Measurements from ENCODE around the gene SLC38A2.
"Not testable (repeated sequence)": the region's sequence is repeated elsewhere in the genome, so short reads cannot be mapped to it uniquely, and the experiment has no call there.

Gene SLC38A2

GRCh38 chr12:46359667-46360280 is 12.8 kb downstream of the SLC38A2 start:
- DNase-seq: no peak

GRCh38 chr12:46358791-46359666 is 13.5 kb downstream of the SLC38A2 start:
- no peak for DNase-seq

GRCh38 chr12:46358325-46358700 is 14.3 kb downstream of the SLC38A2 start:
- DNase-seq: no peak

- no peak for DNase-seq
Observed at GRCh38 chr12:46357438-46358324, 14.9 kb downstream of the SLC38A2 start.

GRCh38 chr12:46356655-46357437 is 15.7 kb downstream of the SLC38A2 start:
- no peak for DNase-seq

- DNase-seq: no peak
Observed at GRCh38 chr12:46354802-46355199, 17.8 kb downstream of the SLC38A2 start.

GRCh38 chr12:46354111-46354801 is 18.3 kb downstream of the SLC38A2 start:
- no peak for DNase-seq

- DNase-seq: no peak
Observed at GRCh38 chr12:46351886-46352650, 20.5 kb downstream of the SLC38A2 start.

GRCh38 chr12:46351138-46351537 is 21.4 kb downstream of the SLC38A2 start:
- no peak for DNase-seq

- no peak for DNase-seq
Observed at GRCh38 chr12:46349253-46349652, 23.3 kb downstream of the SLC38A2 start.

- no peak for DNase-seq
Observed at GRCh38 chr12:46343118-46343852, 29.3 kb downstream of the SLC38A2 start.

- peak; percentile 55 for DNase-seq
Observed at GRCh38 chr12:46342562-46343033, 30.0 kb downstream of the SLC38A2 start.

GRCh38 chr12:46339051-46339450 is 33.5 kb downstream of the SLC38A2 start:
- no peak for DNase-seq

- no peak for DNase-seq
Observed at GRCh38 chr12:46332260-46332659, 40.3 kb downstream of the SLC38A2 start.

- not testable (repeated sequence) for DNase-seq
Observed at GRCh38 chr12:46325075-46325474, 47.5 kb downstream of the SLC38A2 start.

GRCh38 chr12:46320731-46321130 is 51.8 kb downstream of the SLC38A2 start:
- DNase-seq: no peak

GRCh38 chr12:46318037-46318436 is 54.5 kb downstream of the SLC38A2 start:
- no peak for DNase-seq

Measured in hematopoietic multipotent progenitor cell treated with erythropoietin and hydrocortisone succinate and interleukin-3 and kit ligand, for 8 days (in vitro differentiated cells).